GM18909 (cell line): ENCODE results near the gene TNN.
A peak's percentile ranks its signal among the peaks of the same experiment; 100 is the strongest.
"Not testable (repeated sequence)": the region's sequence is repeated elsewhere in the genome, so short reads cannot be mapped to it uniquely, and the experiment has no call there.

Source experiments
- ATAC-seq: cut with Tn5 transposase; IDR thresholded peaks from one replicate; pipeline ENCODE4 v1.9.1; 2021; ENCODE audit warnings: mild to moderate bottlenecking; ENCODE audit not compliant: unreplicated experiment, poor library complexity

Gene TNN

GRCh38 chr1:175099916-175100315 is 32.3 kb downstream of the TNN start:
- ATAC-seq = no peak

GRCh38 chr1:175102166-175102565 is 34.5 kb downstream of the TNN start:
- ATAC-seq = not testable (repeated sequence)

- ATAC-seq = not testable (repeated sequence)
These were observed 38.9 kb downstream of the TNN start for GRCh38 chr1:175106536-175106935.

GRCh38 chr1:175108331-175108820 is 40.7 kb downstream of the TNN start:
- not testable (repeated sequence) for ATAC-seq

GRCh38 chr1:175114996-175115395 is 47.4 kb downstream of the TNN start:
- no peak for ATAC-seq

- ATAC-seq = peak; percentile 43
These were observed 48.7 kb downstream of the TNN start for GRCh38 chr1:175116210-175116798.

GRCh38 chr1:175116903-175117302 is 49.3 kb downstream of the TNN start:
- ATAC-seq = no peak

GRCh38 chr1:175118375-175119367 is 51.0 kb downstream of the TNN start:
- ATAC-seq = no peak

GRCh38 chr1:175120511-175120910 is 52.9 kb downstream of the TNN start:
- ATAC-seq = no peak

GRCh38 chr1:175124861-175125260 is 57.2 kb downstream of the TNN start:
- ATAC-seq = no peak

- no peak for ATAC-seq
These were observed 58.7 kb downstream of the TNN start for GRCh38 chr1:175126347-175126746.

- ATAC-seq = no peak
These were observed 59.9 kb downstream of the TNN start for GRCh38 chr1:175127565-175127964.

GRCh38 chr1:175128523-175128922 is 60.9 kb downstream of the TNN start:
- ATAC-seq = no peak

GRCh38 chr1:175129182-175129581 is 61.5 kb downstream of the TNN start:
- ATAC-seq = no peak

- ATAC-seq = no peak
These were observed 62.0 kb downstream of the TNN start for GRCh38 chr1:175129644-175129996.

- ATAC-seq = no peak
These were observed 62.5 kb downstream of the TNN start for GRCh38 chr1:175129997-175130648.

- ATAC-seq = no peak
These were observed 63.0 kb downstream of the TNN start for GRCh38 chr1:175130649-175131045.

- no peak for ATAC-seq
These were observed 63.5 kb downstream of the TNN start for GRCh38 chr1:175131095-175131494.

GRCh38 chr1:175132436-175132835 is 64.8 kb downstream of the TNN start:
- no peak for ATAC-seq

GRCh38 chr1:175133673-175134435 is 66.2 kb downstream of the TNN start:
- no peak for ATAC-seq
